GM23338 (cell line): ENCODE measurements around the gene PGLYRP4.

Experiments used
- CREB1 ChIP-seq: fragments of 250-450 bp; sonication (Bioruptor Pico); IDR thresholded peaks from 2 replicates; pipeline ENCODE4 v1.5.0; 2020; ENCODE audit warnings: low read depth, mild to moderate bottlenecking, moderate library complexity
- EZH2 ChIP-seq: fragments of 200-600 bp; sonication (generic); IDR thresholded peaks from one replicate; pipeline ENCODE4 v1.8.0; 2017; ENCODE audit warnings: antibody characterized with exemption, mild to moderate bottlenecking, low read depth; ENCODE audit not compliant: unreplicated experiment
- EZH2phosphoT487 ChIP-seq: fragments of 200-600 bp; sonication (generic); IDR thresholded peaks from one replicate; pipeline ENCODE4 v1.8.1; 2018; ENCODE audit warnings: antibody characterized with exemption; ENCODE audit not compliant: unreplicated experiment
- JUNB ChIP-seq: IDR thresholded peaks from one replicate; pipeline ENCODE4 v1.6.1; 2016; ENCODE audit warnings: antibody characterized with exemption; ENCODE audit not compliant: unreplicated experiment
- POLR2AphosphoS5 ChIP-seq: IDR thresholded peaks from 2 replicates; pipeline ENCODE4 v1.6.1; 2016; ENCODE audit warnings: antibody characterized with exemption, low read depth
- TF ChIP-seq, protein P1 (sequence below), 2 experiments: fragments of 200-600 bp in 1 of 2; sonication (generic) in 1 of 2; conservative IDR thresholded peaks; 2 replicates each; pipeline versions ENCODE4 v1.5.1 to v1.6.1; 2016 to 2017; ENCODE audit warnings: antibody characterized with exemption in 2 of 2, low read depth in 2 of 2, mild to moderate bottlenecking in 2 of 2, moderate library complexity in 1 of 2
- TF ChIP-seq, protein P2 (sequence below): IDR thresholded peaks from one replicate; pipeline ENCODE4 v1.6.1; 2018; ENCODE audit warnings: antibody characterized with exemption; ENCODE audit not compliant: unreplicated experiment
- TF ChIP-seq, protein P3 (sequence below): IDR thresholded peaks from 2 replicates; pipeline ENCODE4 v1.6.1; 2016; ENCODE audit warnings: antibody characterized with exemption

DNA sequence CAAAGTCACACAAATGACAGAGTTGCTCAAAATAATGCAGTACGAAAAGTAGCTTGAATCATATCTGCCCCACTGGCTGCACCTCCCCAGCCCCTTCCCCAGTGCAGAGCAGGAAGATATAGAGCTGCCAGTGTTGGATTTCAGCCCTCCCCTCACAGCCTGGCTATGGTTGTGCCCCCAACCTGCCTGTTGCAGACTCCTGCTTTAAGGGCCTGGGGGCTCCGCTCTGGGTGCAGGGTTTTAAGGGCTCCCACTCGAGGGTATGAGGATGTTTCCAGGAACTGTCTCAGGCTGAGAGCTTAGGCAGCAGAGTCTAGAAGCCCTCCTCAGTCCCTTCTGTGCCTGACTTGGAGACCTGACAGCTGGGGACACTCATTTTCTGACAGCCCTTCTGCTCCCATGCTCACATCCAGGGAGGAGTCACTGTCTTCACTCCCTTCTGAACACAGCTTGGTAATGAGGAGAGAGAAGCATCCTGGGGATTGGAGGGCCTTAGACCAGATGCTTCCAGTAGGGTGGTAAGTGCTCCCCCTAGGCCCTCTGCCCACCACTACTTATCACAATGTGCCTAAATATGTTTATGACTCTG is 13.6 kb upstream of the PGLYRP4 start:
- TF ChIP-seq, protein P1, sequence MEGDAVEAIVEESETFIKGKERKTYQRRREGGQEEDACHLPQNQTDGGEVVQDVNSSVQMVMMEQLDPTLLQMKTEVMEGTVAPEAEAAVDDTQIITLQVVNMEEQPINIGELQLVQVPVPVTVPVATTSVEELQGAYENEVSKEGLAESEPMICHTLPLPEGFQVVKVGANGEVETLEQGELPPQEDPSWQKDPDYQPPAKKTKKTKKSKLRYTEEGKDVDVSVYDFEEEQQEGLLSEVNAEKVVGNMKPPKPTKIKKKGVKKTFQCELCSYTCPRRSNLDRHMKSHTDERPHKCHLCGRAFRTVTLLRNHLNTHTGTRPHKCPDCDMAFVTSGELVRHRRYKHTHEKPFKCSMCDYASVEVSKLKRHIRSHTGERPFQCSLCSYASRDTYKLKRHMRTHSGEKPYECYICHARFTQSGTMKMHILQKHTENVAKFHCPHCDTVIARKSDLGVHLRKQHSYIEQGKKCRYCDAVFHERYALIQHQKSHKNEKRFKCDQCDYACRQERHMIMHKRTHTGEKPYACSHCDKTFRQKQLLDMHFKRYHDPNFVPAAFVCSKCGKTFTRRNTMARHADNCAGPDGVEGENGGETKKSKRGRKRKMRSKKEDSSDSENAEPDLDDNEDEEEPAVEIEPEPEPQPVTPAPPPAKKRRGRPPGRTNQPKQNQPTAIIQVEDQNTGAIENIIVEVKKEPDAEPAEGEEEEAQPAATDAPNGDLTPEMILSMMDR (conservative IDR thresholded peaks at IDR 0.05; ENCODE audit: low read depth in 2 of 2) = no peak
- TF ChIP-seq EZH2phosphoT487 (no peak), POLR2AphosphoS5 (no peak), JUNB (no peak), EZH2 (no peak), CREB1 (CRISPR knock-in tag) (no peak)
- TF ChIP-seq, protein P2, sequence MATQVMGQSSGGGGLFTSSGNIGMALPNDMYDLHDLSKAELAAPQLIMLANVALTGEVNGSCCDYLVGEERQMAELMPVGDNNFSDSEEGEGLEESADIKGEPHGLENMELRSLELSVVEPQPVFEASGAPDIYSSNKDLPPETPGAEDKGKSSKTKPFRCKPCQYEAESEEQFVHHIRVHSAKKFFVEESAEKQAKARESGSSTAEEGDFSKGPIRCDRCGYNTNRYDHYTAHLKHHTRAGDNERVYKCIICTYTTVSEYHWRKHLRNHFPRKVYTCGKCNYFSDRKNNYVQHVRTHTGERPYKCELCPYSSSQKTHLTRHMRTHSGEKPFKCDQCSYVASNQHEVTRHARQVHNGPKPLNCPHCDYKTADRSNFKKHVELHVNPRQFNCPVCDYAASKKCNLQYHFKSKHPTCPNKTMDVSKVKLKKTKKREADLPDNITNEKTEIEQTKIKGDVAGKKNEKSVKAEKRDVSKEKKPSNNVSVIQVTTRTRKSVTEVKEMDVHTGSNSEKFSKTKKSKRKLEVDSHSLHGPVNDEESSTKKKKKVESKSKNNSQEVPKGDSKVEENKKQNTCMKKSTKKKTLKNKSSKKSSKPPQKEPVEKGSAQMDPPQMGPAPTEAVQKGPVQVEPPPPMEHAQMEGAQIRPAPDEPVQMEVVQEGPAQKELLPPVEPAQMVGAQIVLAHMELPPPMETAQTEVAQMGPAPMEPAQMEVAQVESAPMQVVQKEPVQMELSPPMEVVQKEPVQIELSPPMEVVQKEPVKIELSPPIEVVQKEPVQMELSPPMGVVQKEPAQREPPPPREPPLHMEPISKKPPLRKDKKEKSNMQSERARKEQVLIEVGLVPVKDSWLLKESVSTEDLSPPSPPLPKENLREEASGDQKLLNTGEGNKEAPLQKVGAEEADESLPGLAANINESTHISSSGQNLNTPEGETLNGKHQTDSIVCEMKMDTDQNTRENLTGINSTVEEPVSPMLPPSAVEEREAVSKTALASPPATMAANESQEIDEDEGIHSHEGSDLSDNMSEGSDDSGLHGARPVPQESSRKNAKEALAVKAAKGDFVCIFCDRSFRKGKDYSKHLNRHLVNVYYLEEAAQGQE = no peak
- TF ChIP-seq, protein P3, sequence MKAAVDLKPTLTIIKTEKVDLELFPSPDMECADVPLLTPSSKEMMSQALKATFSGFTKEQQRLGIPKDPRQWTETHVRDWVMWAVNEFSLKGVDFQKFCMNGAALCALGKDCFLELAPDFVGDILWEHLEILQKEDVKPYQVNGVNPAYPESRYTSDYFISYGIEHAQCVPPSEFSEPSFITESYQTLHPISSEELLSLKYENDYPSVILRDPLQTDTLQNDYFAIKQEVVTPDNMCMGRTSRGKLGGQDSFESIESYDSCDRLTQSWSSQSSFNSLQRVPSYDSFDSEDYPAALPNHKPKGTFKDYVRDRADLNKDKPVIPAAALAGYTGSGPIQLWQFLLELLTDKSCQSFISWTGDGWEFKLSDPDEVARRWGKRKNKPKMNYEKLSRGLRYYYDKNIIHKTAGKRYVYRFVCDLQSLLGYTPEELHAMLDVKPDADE = no peak
